D341Med (cell line): Measurements from ENCODE around the gene WDR7.

ENCODE experiments used
- DNase-seq: peaks from one replicate; pipeline ENCODE4 v3.0.0; 2012; ENCODE audit warnings: low spot score

WDR7 gene

GRCh38 chr18:56992777-56993176 is 341.6 kb downstream of the WDR7 start:
- DNase-seq = no peak

- DNase-seq = no peak
These were observed 344.5 kb downstream of the WDR7 start for GRCh38 chr18:56995579-56996188.

- no peak for DNase-seq
These were observed 346.0 kb downstream of the WDR7 start for GRCh38 chr18:56997200-56997599.

- DNase-seq = no peak
These were observed 348.7 kb downstream of the WDR7 start for GRCh38 chr18:56999823-57000222.

GRCh38 chr18:57002627-57003026 is 351.5 kb downstream of the WDR7 start:
- no peak for DNase-seq

GRCh38 chr18:57003342-57003741 is 352.2 kb downstream of the WDR7 start:
- no peak for DNase-seq

GRCh38 chr18:57004366-57005121 is 353.4 kb downstream of the WDR7 start:
- DNase-seq = no peak

GRCh38 chr18:57008001-57008686 is 357.0 kb downstream of the WDR7 start:
- DNase-seq = no peak

GRCh38 chr18:57009844-57010243 is 358.7 kb downstream of the WDR7 start:
- DNase-seq = no peak

- DNase-seq = no peak
These were observed 363.7 kb downstream of the WDR7 start for GRCh38 chr18:57014772-57015413.

GRCh38 chr18:57015451-57015850 is 364.3 kb downstream of the WDR7 start:
- no peak for DNase-seq

GRCh38 chr18:57018845-57019244 is 367.7 kb downstream of the WDR7 start:
- DNase-seq = no peak

- DNase-seq = no peak
These were observed 371.6 kb downstream of the WDR7 start for GRCh38 chr18:57022716-57023115.

GRCh38 chr18:57023275-57023882 is 372.2 kb downstream of the WDR7 start:
- no peak for DNase-seq

GRCh38 chr18:57025540-57025939 is 374.4 kb downstream of the WDR7 start:
- DNase-seq = no peak

- DNase-seq = no peak
These were observed 375.2 kb downstream of the WDR7 start for GRCh38 chr18:57026316-57026715.

GRCh38 chr18:57027190-57027708 is 376.1 kb downstream of the WDR7 start:
- no peak for DNase-seq

GRCh38 chr18:57029761-57030160 is 378.6 kb downstream of the WDR7 start:
- DNase-seq = peak; percentile 87

GRCh38 chr18:57030417-57030816 is 379.3 kb downstream of the WDR7 start:
- no peak for DNase-seq

- no peak for DNase-seq
These were observed 384.4 kb downstream of the WDR7 start for GRCh38 chr18:57035590-57035989.

- no peak for DNase-seq
These were observed 387.2 kb downstream of the WDR7 start for GRCh38 chr18:57038395-57038794.

GRCh38 chr18:57040175-57040574 is 389.0 kb downstream of the WDR7 start:
- no peak for DNase-seq
